Testis (tissue), 3 donors: ENCODE results near the gene EHD2. TPM values are rescaled to one million over a fixed set of nuclear protein-coding genes. Genes with fewer than 3 reads are reported as not detected.
A peak's percentile ranks its signal among the peaks of the same experiment; 100 is the strongest.

Source experiments
- DNase-seq: peaks from one replicate; pipeline ENCODE4 v3.0.0-alpha.2; 2019
- H3K27ac ChIP-seq, 2 donors: fragments of 200-600 bp; sonication (generic); one replicate each; pipeline ENCODE4 v1.5.1; 2019
- H3K27me3 ChIP-seq: fragments of 200-600 bp; sonication (generic); one replicate; pipeline ENCODE4 v1.5.1; 2019
- H3K36me3 ChIP-seq: fragments of 200-600 bp; sonication (generic); one replicate; pipeline ENCODE4 v1.5.1; 2017; ENCODE audit warnings: low read depth; ENCODE audit errors: missing control alignments
- H3K4me1 ChIP-seq: fragments of 200-600 bp; sonication (generic); one replicate; pipeline ENCODE4 v1.5.1; 2019
- H3K4me3 ChIP-seq, 2 donors: fragments of 200-600 bp; sonication (generic); one replicate each; pipeline ENCODE4 v1.5.1; 2017 to 2019
- H3K9me3 ChIP-seq: fragments of 200-600 bp; sonication (generic); one replicate; pipeline ENCODE4 v1.5.1; 2017
- CTCF ChIP-seq, 3 experiments: fragments of 450-650 bp in 2 of 3; fragments of 200-600 bp in 1 of 3; sonication (generic) in 1 of 3; IDR thresholded peaks; one replicate each; pipeline ENCODE4 v1.5.1; 2016 to 2019; ENCODE audit warnings: antibody characterized with exemption in 3 of 3, mild to moderate bottlenecking in 2 of 3, moderate library complexity in 1 of 3
- POLR2A ChIP-seq: fragments of 450-650 bp; IDR thresholded peaks from one replicate; pipeline ENCODE4 v1.6.1; 2017; ENCODE audit warnings: antibody characterized with exemption, mild to moderate bottlenecking, moderate library complexity
- WGBS, 2 donors: methylation state at CpG; one replicate each; pipeline ENCODE4 v1.1.5; 2018; 5-methylcytosine and 5-hydroxymethylcytosine counted together
- intact Hi-C: fragments of 100-400 bp; cut with DNase I; formaldehyde crosslinking; loops from one replicate; pipeline ENCODE4 v1.15.1; 2023; ENCODE audit warnings: low total_unique reads
- polyA plus RNA-seq: library from polyadenylated mRNA; stranded (reverse); fragments of 350-450 nt; fragmentation: Illumina TruSeq; extraction: RNeasy Lipid Tissue Mini Kit (QIAGEN cat#74804); gene quantifications from one replicate; pipeline ENCODE4 v1.2.3, GENCODE V29; 2014; ENCODE audit warnings: low read depth, low replicate concordance; ENCODE audit not compliant: insufficient read depth
- total RNA-seq, 2 donors: library from RNA; depleted of rRNA; stranded (reverse); fragments of >200 nt; gene quantifications; one replicate each; pipeline ENCODE4 v1.2.3, GENCODE V29; 2016

Gene EHD2
- total and polyA plus RNA-seq, 3 donors from 2014 or later: 26.8 to 37.0 (median 33.9) TPM

DNA sequence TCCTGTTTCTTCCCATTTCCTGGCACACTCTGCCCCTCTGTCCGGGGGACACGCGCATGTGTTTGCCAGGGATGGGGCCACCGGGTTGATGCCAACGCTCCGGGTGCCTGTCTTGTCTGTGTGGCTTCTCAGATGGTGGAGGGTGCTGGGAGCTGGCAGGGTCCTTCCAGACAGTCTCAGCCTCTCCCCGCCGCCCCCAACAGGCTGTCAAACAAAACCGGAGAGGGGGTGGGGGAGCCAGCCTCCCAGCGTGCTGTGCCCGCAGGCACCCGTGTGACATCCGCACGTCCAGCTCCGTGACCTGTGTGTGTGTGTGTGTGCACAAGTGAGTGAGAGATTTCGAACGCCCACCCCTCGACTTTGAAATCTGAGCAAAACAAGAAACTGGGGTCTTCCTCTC, 10.6 kb upstream of the EHD2 start:
- H3K4me1 ChIP-seq: peaks cover 3% of the 10 kb centered on the region
- intact Hi-C loops: no loop called here
- H3K27ac ChIP-seq: no peak overlapping the region
- 46 to 84% methylated on average over 13 to 18 of the region's 18 CpGs for WGBS, 2 donors
- no peak for DNase-seq
- no peaks in the 10 kb centered on the region for H3K9me3 ChIP-seq
- H3K36me3 ChIP-seq: no peaks in the 10 kb centered on the region
- H3K4me3 ChIP-seq: no peak overlapping the region
- TF ChIP-seq POLR2A: no peak
- no peak for TF ChIP-seq CTCF (IDR thresholded peaks at IDR 0.05)
- H3K27me3 ChIP-seq: no peaks in the 10 kb centered on the region

- no peak for DNase-seq
- no peaks in the 10 kb centered on the region for H3K36me3 ChIP-seq
- H3K9me3 ChIP-seq: no peaks in the 10 kb centered on the region
- no peaks in the 10 kb centered on the region for H3K4me1 ChIP-seq
- H3K27ac ChIP-seq: no peak overlapping the region
- WGBS, 2 donors: 74 to 87% methylated on average over 5 of the region's 5 CpGs
- H3K4me3 ChIP-seq: no peak overlapping the region
- TF ChIP-seq CTCF (IDR thresholded peaks at IDR 0.05) (no peak), POLR2A (no peak)
- H3K27me3 ChIP-seq: no peaks in the 10 kb centered on the region
- intact Hi-C loops: no loop called here
These were observed 9.9 kb upstream of the EHD2 start for GRCh38 chr19:47703301-47703700.

- Histone ChIP-seq H3K27me3 (no peaks in the 10 kb centered on the region), H3K27ac (no peak overlapping the region), H3K9me3 (no peaks in the 10 kb centered on the region), H3K36me3 (no peaks in the 10 kb centered on the region), H3K4me1 (no peaks in the 10 kb centered on the region), H3K4me3 (no peak overlapping the region)
- WGBS, 2 donors: 78 to 89% methylated on average over 10 to 11 of the region's 11 CpGs
- intact Hi-C loops: no loop called here
- DNase-seq: no peak
- TF ChIP-seq POLR2A (no peak), CTCF (IDR thresholded peaks at IDR 0.05) (no peak)
These were observed 9.2 kb upstream of the EHD2 start for GRCh38 chr19:47704024-47704423.

- intact Hi-C loops: no loop called here
- no peaks in the 10 kb centered on the region for H3K9me3 ChIP-seq
- H3K27me3 ChIP-seq: no peaks in the 10 kb centered on the region
- TF ChIP-seq CTCF (IDR thresholded peaks at IDR 0.05): no peak
- no peak for TF ChIP-seq POLR2A
- no peaks in the 10 kb centered on the region for H3K36me3 ChIP-seq
- no peak for DNase-seq
- H3K27ac ChIP-seq: no peak overlapping the region
- no peaks in the 10 kb centered on the region for H3K4me1 ChIP-seq
- WGBS, 2 donors: 85 to 97% methylated on average over 3 of the region's 3 CpGs
- H3K4me3 ChIP-seq: no peak overlapping the region
These were observed 8.6 kb upstream of the EHD2 start for GRCh38 chr19:47704656-47705055.

DNA sequence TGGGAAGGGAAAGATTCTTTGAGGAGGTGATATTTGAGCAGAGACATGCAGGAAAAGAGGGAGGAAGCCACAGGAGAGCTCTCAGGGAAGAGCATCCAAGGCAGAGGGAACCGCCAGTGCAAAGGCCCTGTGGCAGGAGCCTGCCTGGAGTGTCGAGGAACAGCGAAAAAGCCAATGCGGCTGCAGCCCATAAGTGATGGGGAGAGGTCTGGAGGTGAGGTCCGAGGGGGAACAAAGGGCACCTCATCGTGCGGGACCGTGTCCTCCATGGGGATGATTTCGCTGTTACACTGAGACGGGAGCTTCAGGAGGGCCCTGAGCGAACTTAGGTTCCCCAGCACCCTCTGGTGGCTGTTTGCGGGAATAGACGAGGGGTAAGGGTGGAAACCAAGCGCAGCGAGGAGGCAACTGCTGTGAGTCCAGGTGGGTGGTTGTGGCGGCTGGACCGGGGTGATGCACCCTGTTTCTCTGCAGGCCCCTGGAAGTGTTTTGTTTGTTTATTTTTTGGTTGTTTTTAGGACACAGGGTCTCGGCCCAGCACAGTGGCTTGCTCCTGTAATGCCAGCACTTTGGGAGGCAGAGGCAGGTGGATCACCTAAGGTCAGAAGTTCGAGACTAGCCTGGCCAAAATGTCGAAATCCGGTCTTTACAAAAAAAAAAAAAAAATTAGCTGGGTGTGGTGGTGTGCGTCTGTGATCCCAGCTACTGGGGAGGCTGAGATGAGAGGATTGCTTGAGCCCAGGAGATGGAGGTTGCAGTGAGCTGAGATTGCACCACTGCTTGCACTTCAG, 5.9 kb upstream of the EHD2 start:
- TF ChIP-seq CTCF (IDR thresholded peaks at IDR 0.05) (peak; percentile 60 to 72 (median 65)), POLR2A (no peak)
- DNase-seq: peak; percentile 75
- Histone ChIP-seq H3K27me3 (no peaks in the 10 kb centered on the region), H3K4me1 (no peaks in the 10 kb centered on the region), H3K4me3 (no peak overlapping the region), H3K36me3 (no peaks in the 10 kb centered on the region), H3K27ac (no peak overlapping the region), H3K9me3 (no peaks in the 10 kb centered on the region)
- intact Hi-C loops: no loop called here
- WGBS, 2 donors: 32 to 46% methylated on average over 18 to 22 of the region's 22 CpGs
